Body of pancreas (tissue), 4 donors: ENCODE results near the gene AIMP1. TPM values are rescaled to one million over a fixed set of nuclear protein-coding genes. Genes with fewer than 3 reads are reported as not detected.

Experiments used
- ATAC-seq: fragments of 150-250 bp; one replicate; pipeline ENCODE4 v1.9.1; 2016
- DNase-seq, 4 donors: peaks; one replicate each; pipeline ENCODE4 v3.0.0-alpha.2; 2019
- H3K27ac ChIP-seq, 4 donors: fragments of 200-600 bp; sonication (generic); 1 replicate in 3 of 4; 2 replicates in 1 of 4; pipeline versions ENCODE4 v1.5.1 to v1.6.1; 2016 to 2019; ENCODE audit warnings: mild to moderate bottlenecking in 1 of 4, mixed read lengths in 1 of 4, moderate library complexity in 1 of 4
- H3K27me3 ChIP-seq, 2 donors: fragments of 200-600 bp; sonication (generic); one replicate each; pipeline ENCODE4 v1.6.0; 2016; ENCODE audit warnings: mild to moderate bottlenecking in 1 of 2
- H3K36me3 ChIP-seq, 2 donors: fragments of 200-600 bp; sonication (generic); replicated peaks in 1 of 2; 2 replicates each; pipeline ENCODE4 v1.5.1; 2016; ENCODE audit warnings: low read depth in 2 of 2; ENCODE audit not compliant: insufficient read depth in 1 of 2
- H3K4me1 ChIP-seq: fragments of 200-600 bp; sonication (generic); one replicate; pipeline ENCODE4 v1.6.0; 2016
- H3K4me3 ChIP-seq, 2 donors: fragments of 200-600 bp; sonication (generic); 1 replicate in 1 of 2; 2 replicates in 1 of 2; pipeline ENCODE4 v1.5.1; 2016 to 2019
- H3K9me3 ChIP-seq, 3 donors: fragments of 200-600 bp; sonication (generic); 1 replicate in 2 of 3; 2 replicates in 1 of 3; pipeline ENCODE4 v1.5.1; 2016
- POLR2A ChIP-seq, 3 donors: fragments of 450-650 bp; IDR thresholded peaks; one replicate each; pipeline ENCODE4 v1.6.1; 2016; ENCODE audit warnings: antibody characterized with exemption in 3 of 3, mild to moderate bottlenecking in 2 of 3
- WGBS, 2 donors: methylation state at CpG; one replicate each; pipeline ENCODE4 v1.1.5; 2017; 5-methylcytosine and 5-hydroxymethylcytosine counted together
- intact Hi-C: fragments of 100-400 bp; cut with DNase I; formaldehyde crosslinking; loops from one replicate; pipeline ENCODE4 v1.15.1; 2023
- total RNA-seq, 2 donors: library from RNA; depleted of rRNA; stranded (reverse); fragments of >200 nt; gene quantifications; one replicate each; pipeline ENCODE4 v1.1.0, GENCODE V29; 2016
- TF ChIP-seq, protein P1 (sequence below), 7 experiments: fragments of 450-650 bp in 4 of 7; fragments of 200-600 bp in 3 of 7; sonication (generic) in 3 of 7; IDR thresholded peaks; one replicate each; pipeline ENCODE4 v1.5.1; 2016 to 2019; ENCODE audit warnings: antibody characterized with exemption in 7 of 7

Gene AIMP1
- total RNA-seq, 2 donors from 2014 or later: 13.7 to 14.5 TPM

DNA sequence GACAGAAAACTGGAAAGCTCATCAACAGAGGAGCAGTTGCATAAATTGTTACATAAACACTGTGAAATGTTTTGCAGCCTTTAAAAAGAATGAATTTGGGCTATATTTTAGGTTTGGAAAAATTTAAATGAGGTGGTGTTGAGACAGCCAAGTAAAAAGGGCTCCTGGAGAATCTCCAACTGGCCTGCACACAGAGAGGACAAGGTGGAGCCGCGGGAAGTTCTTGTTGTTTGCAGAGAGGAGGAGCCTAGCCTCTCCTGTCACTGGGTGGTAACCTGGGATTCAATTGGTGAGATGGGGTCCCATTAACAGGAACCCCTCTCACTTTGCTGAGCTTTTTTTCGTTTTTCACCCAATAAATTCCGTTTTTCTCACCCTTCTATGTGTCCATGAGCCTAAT lies 38.8 kb downstream of the AIMP1 start:
- Histone ChIP-seq H3K27ac (no peak overlapping the region), H3K36me3 (no peaks in the 10 kb centered on the region), H3K27me3 (no peaks in the 10 kb centered on the region), H3K4me3 (no peak overlapping the region), H3K4me1 (no peaks in the 10 kb centered on the region), H3K9me3 (no peaks in the 10 kb centered on the region)
- intact Hi-C loops: no loop called here
- 31 to 41% methylated on average over 4 of the region's 4 CpGs for WGBS, 2 donors
- DNase-seq (peak in 3 of 4 donors; percentile 9 to 28 (median 16)), ATAC-seq (no peak)
- TF ChIP-seq, protein P1, sequence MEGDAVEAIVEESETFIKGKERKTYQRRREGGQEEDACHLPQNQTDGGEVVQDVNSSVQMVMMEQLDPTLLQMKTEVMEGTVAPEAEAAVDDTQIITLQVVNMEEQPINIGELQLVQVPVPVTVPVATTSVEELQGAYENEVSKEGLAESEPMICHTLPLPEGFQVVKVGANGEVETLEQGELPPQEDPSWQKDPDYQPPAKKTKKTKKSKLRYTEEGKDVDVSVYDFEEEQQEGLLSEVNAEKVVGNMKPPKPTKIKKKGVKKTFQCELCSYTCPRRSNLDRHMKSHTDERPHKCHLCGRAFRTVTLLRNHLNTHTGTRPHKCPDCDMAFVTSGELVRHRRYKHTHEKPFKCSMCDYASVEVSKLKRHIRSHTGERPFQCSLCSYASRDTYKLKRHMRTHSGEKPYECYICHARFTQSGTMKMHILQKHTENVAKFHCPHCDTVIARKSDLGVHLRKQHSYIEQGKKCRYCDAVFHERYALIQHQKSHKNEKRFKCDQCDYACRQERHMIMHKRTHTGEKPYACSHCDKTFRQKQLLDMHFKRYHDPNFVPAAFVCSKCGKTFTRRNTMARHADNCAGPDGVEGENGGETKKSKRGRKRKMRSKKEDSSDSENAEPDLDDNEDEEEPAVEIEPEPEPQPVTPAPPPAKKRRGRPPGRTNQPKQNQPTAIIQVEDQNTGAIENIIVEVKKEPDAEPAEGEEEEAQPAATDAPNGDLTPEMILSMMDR (IDR thresholded peaks at IDR 0.05): no peak
- TF ChIP-seq POLR2A (IDR thresholded peaks at IDR 0.05): no peak

DNA sequence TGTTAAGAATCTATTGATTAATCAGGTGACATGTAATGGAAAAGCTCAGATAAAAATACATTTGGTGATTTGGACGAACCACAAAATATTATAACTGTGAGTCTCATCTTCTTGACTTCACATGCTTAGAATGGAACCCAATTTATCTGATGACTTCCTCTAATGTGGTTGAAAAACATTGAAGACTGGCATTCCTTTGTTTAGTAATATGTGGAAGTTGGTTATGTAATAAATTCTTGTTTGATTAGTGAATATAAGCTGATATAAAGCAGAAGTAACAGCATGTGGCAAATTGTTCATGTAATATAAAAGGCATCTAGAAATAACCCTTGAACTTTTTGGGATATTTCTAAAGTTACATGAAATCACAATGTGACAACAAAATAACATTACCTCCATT lies 42.5 kb downstream of the AIMP1 start:
- WGBS, 2 donors: 54 to 55% methylated on average over 1 of the region's 1 CpG
- H3K9me3 ChIP-seq: no peaks in the 10 kb centered on the region
- no peaks in the 10 kb centered on the region for H3K27me3 ChIP-seq
- no peak overlapping the region for H3K4me3 ChIP-seq
- no peaks in the 10 kb centered on the region for H3K36me3 ChIP-seq
- no peaks in the 10 kb centered on the region for H3K4me1 ChIP-seq
- TF ChIP-seq POLR2A (IDR thresholded peaks at IDR 0.05): no peak
- TF ChIP-seq, protein P1 (IDR thresholded peaks at IDR 0.05): no peak
- intact Hi-C loops: no loop called here
- H3K27ac ChIP-seq: no peak overlapping the region
- DNase-seq (no peak), ATAC-seq (no peak)

DNA sequence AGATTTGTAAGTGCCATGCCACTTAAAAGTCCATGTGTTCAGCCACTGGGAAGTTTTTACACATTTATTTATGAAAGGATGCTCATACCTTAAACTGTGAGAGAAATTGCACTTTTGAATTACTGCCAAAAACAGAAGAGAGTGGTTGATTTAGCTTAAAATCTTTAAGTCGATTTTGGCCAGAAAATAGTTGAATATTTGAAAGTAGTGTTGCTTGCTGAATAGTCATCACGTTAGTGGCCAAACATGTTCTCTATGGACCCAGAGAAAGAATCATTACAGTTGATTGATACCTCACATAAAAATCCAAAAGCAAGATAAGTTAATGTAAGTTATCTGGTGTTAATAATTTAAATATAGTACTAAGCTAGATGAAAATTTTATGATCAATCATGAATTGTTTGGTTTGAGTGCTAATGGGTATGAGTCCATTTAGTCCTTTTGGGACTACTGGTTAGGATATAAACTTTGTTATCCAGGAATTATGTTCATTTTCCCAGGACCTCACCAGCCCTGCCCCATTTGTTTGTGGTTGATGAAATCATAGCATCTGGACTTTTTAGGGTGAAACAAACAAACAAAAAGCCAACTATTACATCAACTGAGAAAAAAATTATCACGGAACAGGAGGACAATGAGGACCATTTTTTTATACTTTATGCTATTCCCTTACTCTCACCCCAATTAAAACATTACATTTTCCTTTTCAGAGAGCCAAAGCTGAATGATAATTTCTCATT lies 45.9 kb downstream of the AIMP1 start:
- intact Hi-C loops: no loop called here
- 51 to 55% methylated on average over 3 of the region's 3 CpGs for WGBS, 2 donors
- Histone ChIP-seq H3K36me3 (no peaks in the 10 kb centered on the region), H3K27ac (no peak overlapping the region), H3K9me3 (no peaks in the 10 kb centered on the region), H3K4me3 (no peak overlapping the region), H3K4me1 (no peaks in the 10 kb centered on the region), H3K27me3 (no peaks in the 10 kb centered on the region)
- ATAC-seq (no peak), DNase-seq (no peak)
- TF ChIP-seq, protein P1 (IDR thresholded peaks at IDR 0.05): no peak
- TF ChIP-seq POLR2A (IDR thresholded peaks at IDR 0.05): no peak

DNA sequence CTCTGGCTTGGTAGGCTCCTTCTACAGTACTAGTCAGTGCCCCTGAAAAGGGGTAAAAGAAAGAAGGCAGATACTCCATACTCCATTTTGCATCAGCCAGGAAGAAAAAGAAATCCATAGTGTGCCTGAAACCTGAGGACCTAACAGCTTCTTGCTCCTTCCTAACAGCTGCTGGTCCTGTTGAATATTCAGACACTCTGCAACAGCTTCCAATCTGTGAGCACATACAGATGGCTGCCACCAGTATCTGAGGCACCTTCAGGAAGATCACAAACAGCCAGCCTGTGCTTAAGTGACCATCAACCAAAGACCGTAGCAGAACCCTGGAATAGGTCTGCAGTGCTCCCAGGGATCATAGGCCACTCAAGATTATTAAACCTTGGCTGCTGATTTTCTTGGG lies 47.9 kb downstream of the AIMP1 start:
- ATAC-seq: no peak
- WGBS, 2 donors: 90 to 100% methylated on average over 1 of the region's 1 CpG

More for the DNA sequence above, 47.9 kb downstream of the AIMP1 start:
- no peaks in the 10 kb centered on the region for H3K27me3 ChIP-seq
- TF ChIP-seq POLR2A (IDR thresholded peaks at IDR 0.05): no peak
- TF ChIP-seq, protein P1 (IDR thresholded peaks at IDR 0.05): no peak
- no peaks in the 10 kb centered on the region for H3K36me3 ChIP-seq
- no peaks in the 10 kb centered on the region for H3K9me3 ChIP-seq
- intact Hi-C loops: no loop called here
- no peak for DNase-seq
- H3K4me1 ChIP-seq: no peaks in the 10 kb centered on the region
- H3K4me3 ChIP-seq: no peak overlapping the region
- H3K27ac ChIP-seq: no peak overlapping the region
